ENCODE results near the gene SUCO. TPM values are rescaled to one million over a fixed set of nuclear protein-coding genes. Genes with fewer than 3 reads are reported as not detected.

The SUCO gene
- total and polyA plus RNA-seq, 2 donors (not counting 3 experiments of a cell fraction or from before 2014, with no cell fraction given), result 5.1 to 27.2 TPM

GRCh38 chr1:172626845-172627244 is 93.9 kb downstream of the SUCO start:
- no peak for TF ChIP-seq MAX (IDR thresholded peaks at IDR 0.05; ENCODE audit: insufficient read depth, insufficient read length)
- TF ChIP-seq FOS (IDR thresholded peaks at IDR 0.05; ENCODE audit: borderline replicate concordance, insufficient read depth, low read length), result no peak
- TF ChIP-seq EZH2 (IDR thresholded peaks at IDR 0.05; ENCODE audit: borderline replicate concordance, low read depth, low read length, severe bottlenecking), result no peak
- no peak for TF ChIP-seq JUN (IDR thresholded peaks at IDR 0.05; ENCODE audit: borderline replicate concordance, insufficient read depth, insufficient read length, low read depth)
- no peak for TF ChIP-seq MYC (IDR thresholded peaks at IDR 0.05; ENCODE audit: low read depth, low read length)
- TF ChIP-seq POLR2AphosphoS5 (IDR thresholded peaks at IDR 0.05; ENCODE audit: insufficient read depth, low read depth, low read length), result no peak
- FAIRE-seq (no peak), DNase-seq (ENCODE audit: low read depth, low spot score) (no peak)
- Histone ChIP-seq H3K4me3 (replicated peaks in 1 of 3; ENCODE audit: insufficient read depth in 1 of 3, low read depth in 1 of 3, low read length in 3 of 3) (no peak overlapping the region), H3K36me3 (ENCODE audit: control insufficient read depth in 2 of 2, extremely low read depth in 1 of 2, insufficient read depth in 2 of 2, low read length in 2 of 2) (no peaks in the 10 kb centered on the region), H3K9me1 (replicated peaks; ENCODE audit: control insufficient read depth, extremely low read depth, insufficient read depth, low read length) (no peaks in the 10 kb centered on the region), H3K27ac (ENCODE audit: insufficient read depth, low read depth, low read length) (no peak overlapping the region), H4K20me1 (replicated peaks; ENCODE audit: control insufficient read depth, extremely low read depth, insufficient read depth, low read length) (no peaks in the 10 kb centered on the region), H3K9ac (replicated peaks; ENCODE audit: extremely low read depth, insufficient read depth, low read length) (no peak overlapping the region), H3K9me3 (replicated peaks; ENCODE audit: control insufficient read depth, insufficient read depth, low read length) (no peaks in the 10 kb centered on the region), H3K27me3 (ENCODE audit: control insufficient read depth in 2 of 2, insufficient read depth in 2 of 2, low read length in 2 of 2) (no peaks in the 10 kb centered on the region), H3K4me1 (ENCODE audit: control insufficient read depth, extremely low read depth, insufficient read depth, low read length) (no peaks in the 10 kb centered on the region), H3K4me2 (ENCODE audit: insufficient read depth, low read length) (no peak overlapping the region), H2AFZ (ENCODE audit: low read depth, low read length) (no peak overlapping the region), H3K79me2 (ENCODE audit: control insufficient read depth, insufficient read depth, low read length) (no peaks in the 10 kb centered on the region)
- intact Hi-C loops (cut with micrococcal nuclease), result no loop called here
- no TSS peak for BruUV-seq (replicated peaks)
- CTCF ChIA-PET, result no interaction called here
- dilution Hi-C loops (cut with MboI; ENCODE audit: extremely low pct_ligation_motif_present, low sequenced_read_pairs), result no loop called here
- POLR2A ChIA-PET, result no interaction called here

DNA sequence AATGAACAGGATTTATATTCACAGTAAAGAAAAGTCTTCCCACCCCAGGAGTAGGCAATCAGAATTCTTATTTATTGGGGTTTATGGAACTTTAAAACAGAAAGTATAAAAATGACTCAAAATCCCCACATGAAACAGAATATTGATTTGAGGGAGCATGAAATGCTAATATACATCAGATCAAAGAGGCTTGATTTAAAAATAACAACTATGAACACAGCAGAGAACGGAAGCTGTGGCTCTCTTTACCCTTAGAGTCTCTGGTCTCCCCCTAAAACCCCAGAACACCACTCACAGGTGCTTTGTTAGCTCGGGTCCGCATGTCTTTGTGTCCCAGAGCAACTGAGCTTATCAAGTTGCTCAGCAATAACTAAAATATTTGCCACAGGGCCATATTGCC is 94.8 kb downstream of the SUCO start:
- DNase-seq (ENCODE audit: low read depth, low spot score) (no peak), FAIRE-seq (no peak)
- Histone ChIP-seq H4K20me1 (replicated peaks; ENCODE audit: control insufficient read depth, extremely low read depth, insufficient read depth, low read length) (no peaks in the 10 kb centered on the region), H3K4me2 (ENCODE audit: insufficient read depth, low read length) (no peak overlapping the region), H3K4me1 (ENCODE audit: control insufficient read depth, extremely low read depth, insufficient read depth, low read length) (no peaks in the 10 kb centered on the region), H3K9ac (replicated peaks; ENCODE audit: extremely low read depth, insufficient read depth, low read length) (no peak overlapping the region), H3K27ac (ENCODE audit: insufficient read depth, low read depth, low read length) (no peak overlapping the region), H3K4me3 (replicated peaks in 1 of 3; ENCODE audit: insufficient read depth in 1 of 3, low read depth in 1 of 3, low read length in 3 of 3) (no peak overlapping the region), H3K79me2 (ENCODE audit: control insufficient read depth, insufficient read depth, low read length) (no peaks in the 10 kb centered on the region), H3K9me1 (replicated peaks; ENCODE audit: control insufficient read depth, extremely low read depth, insufficient read depth, low read length) (no peaks in the 10 kb centered on the region), H3K9me3 (replicated peaks; ENCODE audit: control insufficient read depth, insufficient read depth, low read length) (no peaks in the 10 kb centered on the region), H2AFZ (ENCODE audit: low read depth, low read length) (no peak overlapping the region), H3K36me3 (ENCODE audit: control insufficient read depth in 2 of 2, extremely low read depth in 1 of 2, insufficient read depth in 2 of 2, low read length in 2 of 2) (no peaks in the 10 kb centered on the region), H3K27me3 (ENCODE audit: control insufficient read depth in 2 of 2, insufficient read depth in 2 of 2, low read length in 2 of 2) (no peaks in the 10 kb centered on the region)
- TF ChIP-seq POLR2AphosphoS5 (IDR thresholded peaks at IDR 0.05; ENCODE audit: insufficient read depth, low read depth, low read length) (no peak), CTCF (IDR thresholded peaks at IDR 0.05; ENCODE audit: extremely low read depth in 1 of 2, insufficient read depth in 1 of 2, low read depth in 1 of 2, low read length in 2 of 2) (no peak), EZH2 (IDR thresholded peaks at IDR 0.05; ENCODE audit: borderline replicate concordance, low read depth, low read length, severe bottlenecking) (no peak), GATA2 (IDR thresholded peaks at IDR 0.05; ENCODE audit: insufficient read depth, insufficient read length, low read depth, low read length) (no peak)
- ChIA-PET CTCF (no interaction called here), POLR2A (no interaction called here)
- no TSS peak for BruUV-seq (replicated peaks)
- intact Hi-C loops (cut with micrococcal nuclease), result no loop called here
- dilution Hi-C loops (cut with MboI; ENCODE audit: extremely low pct_ligation_motif_present, low sequenced_read_pairs), result no loop called here
